A204.1 (cell line): ENCODE data around the gene NDFIP2.

Experiments
- FAIRE-seq: peaks from 2 replicates; lab custom pipeline; 2012; peaks lifted over from hg19 to GRCh38; lab: Jason Lieb, UNC

The NDFIP2 gene

GRCh38 chr13:79497064-79497463 is 16.1 kb downstream of the NDFIP2 start:
- no peak for FAIRE-seq

- FAIRE-seq, result no peak
Measured at GRCh38 chr13:79497852-79498251, 16.9 kb downstream of the NDFIP2 start.

- no peak for FAIRE-seq
Measured at GRCh38 chr13:79500829-79501228, 19.9 kb downstream of the NDFIP2 start.

GRCh38 chr13:79501538-79502232 is 20.7 kb downstream of the NDFIP2 start:
- FAIRE-seq, result no peak

GRCh38 chr13:79502859-79503468 is 22.0 kb downstream of the NDFIP2 start:
- no peak for FAIRE-seq

- no peak for FAIRE-seq
Measured at GRCh38 chr13:79503473-79504017, 22.6 kb downstream of the NDFIP2 start.

GRCh38 chr13:79508224-79508961 is 27.4 kb downstream of the NDFIP2 start:
- no peak for FAIRE-seq

- no peak for FAIRE-seq
Measured at GRCh38 chr13:79511611-79512010, 30.7 kb downstream of the NDFIP2 start.

- no peak for FAIRE-seq
Measured at GRCh38 chr13:79512950-79513349, 32.0 kb downstream of the NDFIP2 start.

- FAIRE-seq, result no peak
Measured at GRCh38 chr13:79516595-79516994, 35.6 kb downstream of the NDFIP2 start.

- no peak for FAIRE-seq
Measured at GRCh38 chr13:79519255-79519654, 38.3 kb downstream of the NDFIP2 start.

GRCh38 chr13:79522583-79522982 is 41.6 kb downstream of the NDFIP2 start:
- no peak for FAIRE-seq

- FAIRE-seq, result no peak
Measured at GRCh38 chr13:79525064-79525857, 44.3 kb downstream of the NDFIP2 start.

GRCh38 chr13:79527698-79528097 is 46.7 kb downstream of the NDFIP2 start:
- FAIRE-seq, result no peak

- FAIRE-seq, result no peak
Measured at GRCh38 chr13:79528356-79528755, 47.4 kb downstream of the NDFIP2 start.

- no peak for FAIRE-seq
Measured at GRCh38 chr13:79528759-79529191, 47.8 kb downstream of the NDFIP2 start.

- no peak for FAIRE-seq
Measured at GRCh38 chr13:79529817-79530216, 48.9 kb downstream of the NDFIP2 start.

GRCh38 chr13:79530270-79530669 is 49.3 kb downstream of the NDFIP2 start:
- FAIRE-seq, result no peak

- FAIRE-seq, result no peak
Measured at GRCh38 chr13:79531542-79532254, 50.7 kb downstream of the NDFIP2 start.

- FAIRE-seq, result no peak
Measured at GRCh38 chr13:79532576-79532975, 51.6 kb downstream of the NDFIP2 start.

GRCh38 chr13:79533781-79534400 is 52.9 kb downstream of the NDFIP2 start:
- no peak for FAIRE-seq
